LoVo (cell line): Measurements from ENCODE around the gene HOXC12.

Experiments used
- DNase-seq: peaks from one replicate; pipeline ENCODE4 v3.0.0-alpha.2; 2016; ENCODE audit warnings: low spot score

Gene HOXC12

GRCh38 chr12:53984901-53985691, 30.4 kb downstream of the HOXC12 start, which contains the start of gene HOXC10:
TSS of gene HOXC10 (plus strand) at chr12:53985146. CDS start at chr12:53985260, 114 bp downstream.
- DNase-seq: no peak

- DNase-seq: no peak
These were observed 30.9 kb downstream of the HOXC12 start for GRCh38 chr12:53985692-53985993.

GRCh38 chr12:53985994-53986685, 31.4 kb downstream of the HOXC12 start:
- no peak for DNase-seq

GRCh38 chr12:53986686-53987483, 32.2 kb downstream of the HOXC12 start:
- DNase-seq: no peak

- no peak for DNase-seq
These were observed 33.1 kb downstream of the HOXC12 start for GRCh38 chr12:53987787-53988230.

GRCh38 chr12:53988541-53989226, 34.0 kb downstream of the HOXC12 start:
- DNase-seq: no peak

- DNase-seq: peak; percentile 74
These were observed 34.8 kb downstream of the HOXC12 start for GRCh38 chr12:53989227-53990113.

GRCh38 chr12:53990311-53991076, 35.8 kb downstream of the HOXC12 start:
- DNase-seq: peak; percentile 69

GRCh38 chr12:53991077-53991460, 36.4 kb downstream of the HOXC12 start:
- no peak for DNase-seq

- no peak for DNase-seq
These were observed 37.7 kb downstream of the HOXC12 start for GRCh38 chr12:53992377-53992889.

- no peak for DNase-seq
These were observed 38.7 kb downstream of the HOXC12 start for GRCh38 chr12:53993162-53994008.

- no peak for DNase-seq
These were observed 39.2 kb downstream of the HOXC12 start for GRCh38 chr12:53994009-53994263.

GRCh38 chr12:53994264-53995001, 39.7 kb downstream of the HOXC12 start:
- no peak for DNase-seq

GRCh38 chr12:53995002-53995377, 40.3 kb downstream of the HOXC12 start:
- DNase-seq: no peak

- peak; percentile 96 for DNase-seq
These were observed 40.9 kb downstream of the HOXC12 start for GRCh38 chr12:53995378-53996239.

GRCh38 chr12:53996240-53997203, 41.8 kb downstream of the HOXC12 start:
- no peak for DNase-seq
